Activated naive CD4-positive, alpha-beta T cell treated with anti-CD3 and anti-CD28 coated beads for 36 hours (primary cell): ENCODE measurements around the gene KYAT1. TPM values are rescaled to one million over a fixed set of nuclear protein-coding genes. Genes with fewer than 3 reads are reported as not detected.
"Not testable (repeated sequence)": the region's sequence is repeated elsewhere in the genome, so short reads cannot be mapped to it uniquely, and the experiment has no call there.

Experiments used
- CTCF ChIA-PET: fragments of 350-600 bp; sonication (Branson Sonifier 250); formaldehyde crosslinking; loops from one replicate; lab custom pipeline; 2021; ENCODE audit warnings: antibody characterized with exemption; lab: Charles Lee
- DNase-seq: peaks from one replicate; pipeline ENCODE4 v3.0.0-alpha.2; 2020
- H3K27ac Mint-ChIP-seq: one replicate; pipeline ENCODE4 v1.8.0; 2021; ENCODE audit warnings: mild to moderate bottlenecking, mixed read lengths
- H3K27me3 Mint-ChIP-seq: one replicate; pipeline ENCODE4 v1.8.0; 2021; ENCODE audit warnings: low read depth, mixed read lengths
- H3K36me3 Mint-ChIP-seq: one replicate; pipeline ENCODE4 v1.8.0; 2021; ENCODE audit warnings: low read depth, mixed read lengths
- H3K4me1 Mint-ChIP-seq: one replicate; pipeline ENCODE4 v1.8.0; 2021; ENCODE audit warnings: low read depth, mixed read lengths
- H3K4me3 Mint-ChIP-seq: one replicate; pipeline ENCODE4 v1.8.0; 2021; ENCODE audit warnings: mild to moderate bottlenecking, moderate library complexity, mixed read lengths
- H3K9me3 Mint-ChIP-seq: one replicate; pipeline ENCODE4 v1.8.0; 2021; ENCODE audit warnings: mixed read lengths
- intact Hi-C: fragments of 100-400 bp; cut with micrococcal nuclease; formaldehyde crosslinking; loops from one replicate; pipeline ENCODE4 v1.15.1; 2023
- total RNA-seq, 2 experiments: library from RNA; stranded (reverse); gene quantifications; one replicate each; pipeline ENCODE4 v1.2.3, GENCODE V29; 2021

The KYAT1 gene
- total RNA-seq, 2 experiments from 2014 or later: 29.6 to 33.6 TPM

DNA sequence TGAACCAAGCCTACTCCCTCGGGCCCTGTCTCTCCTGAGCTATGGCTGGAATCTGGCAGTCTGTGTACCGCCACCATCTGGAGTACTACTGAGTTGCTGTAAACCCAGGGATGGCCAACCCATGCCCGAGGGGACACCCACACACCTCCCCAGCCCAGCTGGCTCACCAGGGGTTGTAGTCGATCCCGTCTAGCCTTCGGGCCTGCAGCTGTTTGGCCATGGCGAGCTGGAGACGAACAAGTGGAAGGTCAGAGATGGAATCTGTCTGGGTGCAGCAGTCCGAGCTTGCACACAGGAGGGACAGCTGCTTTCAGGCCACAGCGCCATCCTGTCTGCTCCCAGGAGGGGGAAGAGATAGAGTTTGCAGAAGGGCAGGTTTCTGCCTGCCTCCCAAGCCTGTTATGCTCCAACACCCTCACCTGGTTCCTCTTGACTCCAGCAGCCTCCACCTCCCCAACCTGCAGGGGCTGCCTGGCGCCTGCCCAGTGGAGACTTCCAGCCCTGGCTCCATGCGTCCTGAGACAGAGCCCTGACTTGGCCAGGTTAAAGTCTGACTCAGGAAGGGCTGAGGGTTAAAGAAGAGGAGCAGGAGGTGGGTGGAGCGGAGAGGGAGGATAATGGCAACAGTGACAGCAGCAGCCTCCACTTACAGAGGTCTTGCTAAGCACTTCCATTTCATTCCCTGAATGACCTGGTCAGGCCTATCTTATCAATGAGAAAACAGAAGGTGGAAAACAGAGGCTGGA, 36.4 kb downstream of the KYAT1 start:
- H3K9me3 Mint-ChIP-seq: peaks cover 3% of the 10 kb centered on the region
- H3K4me3 Mint-ChIP-seq: no peak overlapping the region
- no peak for DNase-seq
- H3K36me3 Mint-ChIP-seq: peaks cover 4% of the 10 kb centered on the region
- H3K27me3 Mint-ChIP-seq: no peaks in the 10 kb centered on the region
- no peaks in the 10 kb centered on the region for H3K4me1 Mint-ChIP-seq
- CTCF ChIA-PET: interaction anchor here (0.7 to 1.8 kb wide), 2 partner anchors 26 to 83 kb away, joined by 3 to 11 read pairs; no protein-coding TSS in a partner anchor
- no peak overlapping the region for H3K27ac Mint-ChIP-seq
- intact Hi-C loops: no loop called here

DNA sequence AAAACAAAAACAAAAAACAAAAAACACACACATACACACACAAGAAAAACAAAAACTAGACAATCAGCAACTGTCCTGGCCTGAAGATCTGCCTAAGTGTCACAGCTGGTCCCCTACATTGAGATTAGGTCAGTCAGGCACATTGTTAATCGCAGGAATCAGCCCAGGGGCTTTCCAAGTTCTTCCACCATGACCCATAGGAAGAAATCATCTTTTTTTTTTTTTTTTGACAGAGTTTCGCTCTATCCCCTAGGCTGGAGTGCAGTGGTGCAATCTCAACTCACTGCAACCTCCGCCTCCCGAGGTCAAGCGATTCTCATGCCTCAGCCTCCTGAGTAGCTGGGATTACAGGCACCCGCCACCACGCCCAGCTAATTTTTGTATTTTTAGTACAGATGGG, 38.6 kb downstream of the KYAT1 start:
- intact Hi-C loops, H3K9me3 Mint-ChIP-seq, H3K4me3 Mint-ChIP-seq, H3K27me3 Mint-ChIP-seq, DNase-seq, H3K36me3 Mint-ChIP-seq, H3K27ac Mint-ChIP-seq, H3K4me1 Mint-ChIP-seq: not testable (repeated sequence)
- CTCF ChIA-PET: interaction anchor here (0.5 kb wide), 1 partner anchor 194 kb away, joined by 6 read pairs; no protein-coding TSS in a partner anchor

DNA sequence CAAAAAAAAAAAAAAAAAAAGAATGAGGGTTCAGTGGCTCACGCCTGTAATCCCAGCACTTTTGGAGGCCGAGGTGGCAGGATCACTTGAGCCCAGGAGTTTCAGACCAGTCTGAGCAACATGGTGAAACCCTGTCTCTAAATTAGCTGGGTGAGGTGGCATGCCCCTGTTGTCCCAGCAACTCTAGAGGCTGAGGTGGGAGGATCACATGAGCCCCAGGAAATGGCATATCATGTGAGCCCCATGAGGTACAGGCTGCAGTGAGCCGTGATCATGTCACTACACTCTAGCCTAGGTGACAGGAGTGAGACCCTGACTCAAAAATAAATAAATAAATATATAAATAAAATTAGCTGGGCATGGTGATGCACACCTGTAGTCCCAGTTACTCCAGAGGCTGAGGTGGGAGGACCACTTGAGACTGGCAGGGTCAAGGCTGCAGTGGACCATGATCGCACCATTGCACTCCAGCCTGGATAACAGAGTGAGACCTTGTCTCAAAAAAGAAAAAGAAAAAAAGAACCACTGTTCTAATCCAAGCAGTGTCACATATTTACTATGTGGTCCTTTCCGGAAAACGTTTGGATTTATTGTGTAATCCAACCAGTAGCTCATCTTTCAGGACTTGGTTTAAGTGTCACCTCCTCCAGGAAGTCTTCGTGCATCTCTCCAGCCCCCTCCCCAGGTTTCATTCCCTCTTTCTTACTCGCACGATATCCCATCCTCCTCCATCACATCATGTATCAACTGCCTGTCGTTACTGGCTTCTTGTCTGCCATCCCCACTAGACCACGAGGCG, 39.9 kb downstream of the KYAT1 start:
- H3K9me3 Mint-ChIP-seq: no peaks in the 10 kb centered on the region
- H3K4me1 Mint-ChIP-seq: no peaks in the 10 kb centered on the region
- H3K36me3 Mint-ChIP-seq: peaks cover 3% of the 10 kb centered on the region
- H3K4me3 Mint-ChIP-seq: no peak overlapping the region
- no peaks in the 10 kb centered on the region for H3K27me3 Mint-ChIP-seq
- intact Hi-C loops: no loop called here
- no peak for DNase-seq
- CTCF ChIA-PET: interaction anchor here (0.6 kb wide), 1 partner anchor 156 kb away, joined by 3 read pairs; no protein-coding TSS in a partner anchor
- H3K27ac Mint-ChIP-seq: no peak overlapping the region

DNA sequence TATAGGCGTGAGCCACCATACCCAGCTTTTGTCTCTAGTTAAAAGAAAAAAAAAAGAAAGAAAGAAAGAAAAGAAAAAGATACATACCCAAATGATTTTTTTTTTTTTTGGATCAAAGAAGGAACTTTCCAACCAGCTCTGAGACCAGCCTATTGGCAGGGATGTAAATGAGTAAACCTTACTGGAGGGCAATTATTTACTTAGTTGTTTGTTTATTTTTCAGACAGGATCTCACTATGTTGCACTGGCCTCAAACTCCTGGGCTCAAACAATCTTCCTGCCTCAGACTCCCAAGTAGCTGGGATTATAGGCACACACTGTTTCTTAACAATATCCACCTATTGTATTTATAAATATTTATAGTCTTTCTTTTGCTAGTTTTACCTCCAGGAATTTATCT, 41.2 kb downstream of the KYAT1 start:
- no peak for DNase-seq
- H3K27ac Mint-ChIP-seq: no peak overlapping the region
- intact Hi-C loops: no loop called here
- no peaks in the 10 kb centered on the region for H3K4me1 Mint-ChIP-seq
- H3K4me3 Mint-ChIP-seq: no peak overlapping the region
- no peaks in the 10 kb centered on the region for H3K9me3 Mint-ChIP-seq
- H3K36me3 Mint-ChIP-seq: peaks cover 5% of the 10 kb centered on the region
- CTCF ChIA-PET: no interaction called here
- no peaks in the 10 kb centered on the region for H3K27me3 Mint-ChIP-seq

DNA sequence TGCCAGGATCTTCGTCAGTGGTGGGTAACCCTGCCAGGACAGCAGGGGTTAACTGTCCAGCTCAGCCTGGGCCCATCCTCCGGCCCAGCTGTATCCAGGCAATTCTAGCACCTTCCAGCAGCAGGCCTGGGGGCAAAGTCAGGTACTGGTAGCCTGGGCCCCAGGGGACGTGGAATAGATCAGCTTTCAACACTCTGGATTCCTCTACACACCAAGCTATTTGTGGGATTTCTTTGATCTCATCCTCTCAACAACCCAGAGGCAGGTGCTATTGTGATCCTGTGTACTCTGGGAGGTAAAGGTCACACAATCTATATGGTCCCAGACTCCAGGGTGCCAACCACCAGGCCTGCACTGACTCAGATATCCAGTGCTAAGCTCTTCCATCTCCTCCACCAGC, 43.4 kb downstream of the KYAT1 start:
- Mint-ChIP-seq H3K4me3 (no peak overlapping the region), H3K36me3 (peaks cover 12% of the 10 kb centered on the region), H3K9me3 (no peaks in the 10 kb centered on the region), H3K4me1 (no peaks in the 10 kb centered on the region), H3K27me3 (no peaks in the 10 kb centered on the region), H3K27ac (no peak overlapping the region)
- no peak for DNase-seq
- CTCF ChIA-PET: interaction anchor here (0.7 to 1.0 kb wide), 3 partner anchors 13 to 26 kb away, joined by 3 to 4 read pairs (median 3); no protein-coding TSS in a partner anchor
- intact Hi-C loops: no loop called here

DNA sequence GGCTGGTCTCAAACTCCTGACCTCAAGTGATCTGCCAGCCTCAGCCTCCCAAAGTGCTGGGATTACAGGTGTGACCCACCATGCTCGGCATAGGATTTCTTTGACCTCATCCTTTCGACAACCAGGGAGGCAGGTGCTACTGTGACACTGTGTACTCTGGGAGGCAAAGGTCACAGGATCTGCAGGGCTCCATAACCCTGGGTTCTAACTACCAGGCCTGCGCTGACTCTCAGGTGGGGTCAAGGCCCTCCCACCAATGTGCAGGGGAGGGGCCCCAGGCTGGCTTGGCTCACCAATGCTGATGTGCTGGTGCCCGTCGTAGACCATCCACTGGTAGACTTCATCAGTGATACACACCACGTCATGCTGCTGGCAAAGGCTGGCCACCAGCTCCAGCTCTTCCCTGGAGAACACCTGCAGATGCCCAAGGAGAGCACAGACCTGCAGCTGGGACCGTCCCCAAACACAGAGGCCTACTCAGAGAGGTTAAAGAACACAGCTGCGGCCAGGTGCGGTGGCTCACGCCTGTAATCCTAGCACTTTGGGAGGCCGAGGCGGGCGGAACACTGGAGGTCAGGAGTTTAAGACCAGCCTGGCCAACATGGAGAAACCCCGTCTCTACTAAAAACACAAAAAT, 45.1 kb downstream of the KYAT1 start:
- Mint-ChIP-seq H3K27me3 (no peaks in the 10 kb centered on the region), H3K9me3 (no peaks in the 10 kb centered on the region), H3K4me3 (no peak overlapping the region), H3K4me1 (no peaks in the 10 kb centered on the region), H3K36me3 (peaks cover 12% of the 10 kb centered on the region), H3K27ac (no peak overlapping the region)
- no peak for DNase-seq
- CTCF ChIA-PET: no interaction called here
- intact Hi-C loops: no loop called here

DNA sequence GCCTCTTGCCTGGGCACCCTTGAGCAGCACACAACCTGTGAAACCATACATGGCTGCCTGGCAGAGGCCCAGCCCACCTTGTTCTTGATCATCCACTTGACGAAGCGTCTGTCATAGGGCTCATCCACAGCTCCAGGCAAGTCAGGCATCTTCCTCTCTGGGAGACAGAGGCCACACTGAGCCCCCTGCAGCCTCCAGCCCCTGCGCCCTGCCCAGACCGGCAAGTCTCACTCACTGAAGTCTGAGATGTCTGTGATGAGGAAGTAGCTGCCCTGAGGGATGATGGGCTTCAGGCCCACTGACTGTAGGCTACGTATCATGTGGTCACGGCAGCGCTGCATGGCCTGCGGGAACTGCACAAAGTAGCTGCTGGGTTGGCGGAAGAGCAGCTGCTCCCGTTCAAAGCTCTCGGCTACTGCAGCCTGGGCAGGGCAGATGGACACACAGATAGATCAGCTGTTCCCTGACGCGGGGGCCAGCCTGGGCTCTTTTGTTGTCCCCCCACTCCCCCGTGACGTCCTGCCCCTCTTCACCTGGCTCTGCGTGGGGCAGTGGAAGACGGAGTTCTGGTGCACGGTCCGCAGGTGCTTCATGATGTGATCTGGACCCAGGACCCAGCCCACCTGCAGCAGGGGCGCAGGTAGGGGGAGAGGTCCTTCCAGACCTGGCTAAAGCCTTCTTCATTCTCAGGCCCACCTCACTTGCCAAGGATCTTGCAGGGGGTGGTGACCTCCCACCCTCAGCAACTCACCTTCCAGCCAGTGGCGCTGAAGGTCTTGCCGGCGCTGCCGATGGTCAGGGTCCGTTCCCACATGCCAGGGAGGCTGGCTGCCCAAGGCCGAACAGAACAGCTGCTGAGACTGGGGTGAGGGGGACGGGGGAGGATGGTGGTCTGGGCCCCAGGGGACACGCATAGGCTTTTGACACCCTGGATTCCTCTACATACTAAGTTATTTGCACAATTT, 46.2 kb downstream of the KYAT1 start:
- Mint-ChIP-seq H3K27me3 (no peaks in the 10 kb centered on the region), H3K36me3 (peaks cover 12% of the 10 kb centered on the region), H3K4me3 (no peak overlapping the region), H3K9me3 (no peaks in the 10 kb centered on the region), H3K4me1 (no peaks in the 10 kb centered on the region), H3K27ac (no peak overlapping the region)
- intact Hi-C loops: no loop called here
- no peak for DNase-seq
- CTCF ChIA-PET: interaction anchor here (0.8 kb wide), 1 partner anchor 17 kb away, joined by 4 read pairs; the partner anchor contains the start of gene ENDOG

DNA sequence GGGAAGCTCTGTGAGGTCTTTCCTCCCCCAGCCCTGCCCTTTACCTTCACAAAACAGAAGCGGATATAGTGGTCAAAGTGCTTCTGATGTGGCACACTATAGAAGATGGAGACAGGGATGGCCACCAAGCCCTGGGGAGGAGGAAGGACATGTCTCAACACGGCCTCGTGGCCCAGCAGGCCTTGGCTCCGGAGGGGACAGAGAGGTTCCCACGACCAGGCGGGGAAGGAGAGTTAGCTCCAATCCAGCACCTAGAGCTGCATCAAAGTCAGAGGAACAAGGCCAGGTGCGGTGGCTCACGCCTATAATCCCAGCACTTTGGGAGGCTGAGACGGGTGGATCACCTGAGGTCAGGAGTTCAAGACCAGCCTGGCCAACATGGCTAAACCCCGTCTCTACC, 48.1 kb downstream of the KYAT1 start:
- Mint-ChIP-seq H3K36me3 (peaks cover 13% of the 10 kb centered on the region), H3K4me3 (no peak overlapping the region), H3K27ac (no peak overlapping the region), H3K4me1 (peaks cover 8% of the 10 kb centered on the region), H3K27me3 (no peaks in the 10 kb centered on the region), H3K9me3 (no peaks in the 10 kb centered on the region)
- DNase-seq: no peak
- CTCF ChIA-PET: no interaction called here
- intact Hi-C loops: no loop called here

DNA sequence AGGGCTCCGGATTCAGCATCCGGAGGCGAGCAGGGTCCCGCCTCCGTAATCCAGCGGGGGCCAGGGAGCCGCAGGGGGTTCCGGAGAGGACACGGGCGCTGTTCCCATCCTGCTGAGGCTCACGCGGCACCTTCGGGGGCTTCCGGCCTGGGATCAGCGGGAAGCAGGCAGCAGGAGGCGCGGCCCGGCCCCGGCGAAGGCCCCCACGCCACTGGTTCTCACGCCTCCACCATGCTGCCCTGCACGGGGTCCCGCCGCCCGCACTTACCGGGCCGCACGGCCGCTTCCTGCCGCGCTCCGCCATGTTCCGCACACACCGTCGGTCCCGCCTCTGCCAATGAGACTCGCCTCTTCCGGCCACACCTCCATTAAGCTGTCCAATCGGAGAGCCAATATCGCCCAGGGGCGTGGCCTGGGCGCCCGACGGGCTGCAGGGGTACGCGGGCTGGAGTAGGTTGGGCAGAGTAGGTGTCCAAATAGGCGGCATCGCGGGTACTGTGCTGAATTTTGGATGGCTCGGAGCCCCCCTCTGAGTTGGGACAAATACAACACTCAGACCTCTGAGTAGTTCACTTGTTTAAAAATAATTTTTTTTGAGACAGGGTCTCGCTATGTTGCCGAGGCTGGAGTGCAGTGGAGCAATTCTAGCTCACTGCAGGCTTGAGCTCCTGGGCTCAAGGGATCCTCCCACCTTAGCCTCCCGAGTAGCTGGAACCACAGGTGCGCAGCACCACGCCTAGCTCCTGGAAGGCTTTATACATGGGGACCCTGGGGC, 52.1 kb downstream of the KYAT1 start, which contains the start of gene SPOUT1:
Gene SPOUT1, minus strand, starts transcription at position 318 of the 775 bp plus-strand sequence. Its CDS starts 14 bp downstream, at position 304.
- no peaks in the 10 kb centered on the region for H3K9me3 Mint-ChIP-seq
- DNase-seq: peak; percentile 95
- H3K4me3 Mint-ChIP-seq: peak within 1 kb of the TSS; percentile 92
- H3K4me1 Mint-ChIP-seq: peaks cover 18% of the 10 kb centered on the region
- peaks cover 12% of the 10 kb centered on the region for H3K36me3 Mint-ChIP-seq
- intact Hi-C loops: loop anchor here (1.0 kb wide), 3 partner anchors 11 to 373 kb away; partner anchors contain the start of genes ENDOG, KYAT1 and ODF2
- peak within 1 kb of the TSS; percentile 86 for H3K27ac Mint-ChIP-seq
- CTCF ChIA-PET: interaction anchor here (0.6 to 2.6 kb wide), 4 partner anchors 11 to 114 kb away, joined by 3 to 21 read pairs (median 4); partner anchors contain the start of gene ENDOG
- H3K27me3 Mint-ChIP-seq: no peaks in the 10 kb centered on the region

DNA sequence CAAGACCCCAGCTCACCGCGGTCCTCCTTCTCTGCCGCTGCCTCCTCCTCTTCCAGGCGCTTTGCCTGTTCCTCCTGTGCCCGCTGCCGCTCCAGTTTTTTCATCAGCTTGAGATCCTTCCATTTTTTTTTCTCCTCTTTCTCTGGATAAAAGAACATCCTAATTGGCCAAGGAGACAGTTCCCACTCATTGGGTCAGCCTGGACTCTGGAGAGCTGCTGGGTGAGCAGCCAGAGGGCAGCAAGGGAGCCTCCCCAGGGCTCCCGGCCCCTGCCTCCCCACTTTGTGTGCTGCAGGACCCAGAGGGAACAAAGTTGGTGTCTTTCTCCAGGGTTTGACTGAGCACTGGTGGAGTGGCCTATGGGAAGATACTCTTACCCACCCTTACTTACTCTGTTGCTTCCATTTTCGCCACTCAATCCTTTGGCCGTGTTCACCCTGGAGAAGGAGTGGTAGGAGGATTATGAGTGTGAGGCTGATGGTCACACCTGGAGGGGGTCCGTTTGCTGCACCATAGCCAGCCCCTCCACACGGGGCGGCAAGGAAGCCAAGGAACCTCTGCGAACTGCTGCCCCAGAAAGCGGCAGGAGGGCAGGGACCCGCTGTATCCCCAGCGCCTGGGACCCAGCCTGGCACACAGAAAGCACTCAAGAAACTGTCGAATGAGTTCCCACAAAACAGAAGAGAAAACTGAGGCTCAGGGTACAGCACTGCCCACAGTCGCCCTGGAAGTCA, 52.9 kb downstream of the KYAT1 start:
- H3K27ac Mint-ChIP-seq: peak overlapping the region; percentile 86
- intact Hi-C loops: loop anchor here (1.0 kb wide), 3 partner anchors 11 to 373 kb away; partner anchors contain the start of genes ENDOG, KYAT1 and ODF2
- CTCF ChIA-PET: interaction anchor here (0.9 to 2.6 kb wide), 2 partner anchors 10 to 99 kb away, joined by 3 to 21 read pairs; partner anchors contain the start of gene ENDOG
- DNase-seq: no peak
- peaks cover 18% of the 10 kb centered on the region for H3K4me1 Mint-ChIP-seq
- H3K4me3 Mint-ChIP-seq: peak overlapping the region; percentile 92
- H3K27me3 Mint-ChIP-seq: no peaks in the 10 kb centered on the region
- no peaks in the 10 kb centered on the region for H3K9me3 Mint-ChIP-seq
- H3K36me3 Mint-ChIP-seq: peaks cover 13% of the 10 kb centered on the region
